Gastroesophageal sphincter (tissue), 4 donors: Measurements from ENCODE around the gene PRXL2A. TPM values are rescaled to one million over a fixed set of nuclear protein-coding genes. Genes with fewer than 3 reads are reported as not detected.

ENCODE experiments used
- ATAC-seq: fragments of 150-250 bp; one replicate; pipeline ENCODE4 v1.9.1; 2016; ENCODE audit warnings: mild to moderate bottlenecking, moderate library complexity
- H3K27ac ChIP-seq, 4 donors: fragments of 200-600 bp; sonication (generic) in 3 of 4; 1 replicate in 3 of 4; 2 replicates in 1 of 4; pipeline ENCODE4 v1.5.1; 2016 to 2019
- H3K27me3 ChIP-seq: fragments of 200-600 bp; sonication (generic); one replicate; pipeline ENCODE4 v1.5.1; 2019
- H3K36me3 ChIP-seq, 2 donors: fragments of 200-600 bp; sonication (generic); one replicate each; pipeline ENCODE4 v1.5.1; 2019; ENCODE audit warnings: control low read depth in 1 of 2
- H3K4me1 ChIP-seq, 3 donors: fragments of 200-600 bp; sonication (generic); 1 replicate in 2 of 3; 2 replicates in 1 of 3; pipeline ENCODE4 v1.5.1; 2016 to 2019; ENCODE audit warnings: control low read depth in 2 of 3
- H3K4me3 ChIP-seq, 2 donors: fragments of 200-600 bp; sonication (generic); one replicate each; pipeline ENCODE4 v1.5.1; 2019; ENCODE audit warnings: mild to moderate bottlenecking in 1 of 2, moderate library complexity in 1 of 2
- H3K9me3 ChIP-seq, 3 donors: fragments of 200-600 bp; sonication (generic); one replicate each; pipeline ENCODE4 v1.5.1; 2017 to 2019; ENCODE audit warnings: control low read depth in 2 of 3
- EP300 ChIP-seq: sonication (generic); formaldehyde crosslinking; IDR thresholded peaks from one replicate; pipeline ENCODE4 v1.6.1; 2017; ENCODE audit warnings: antibody characterized with exemption, mild to moderate bottlenecking
- POLR2A ChIP-seq, 2 donors: fragments of 450-650 bp; IDR thresholded peaks; one replicate each; pipeline ENCODE4 v1.6.1; 2017; ENCODE audit warnings: antibody characterized with exemption in 2 of 2, mild to moderate bottlenecking in 2 of 2, moderate library complexity in 1 of 2
- POLR2AphosphoS5 ChIP-seq: sonication (generic); formaldehyde crosslinking; IDR thresholded peaks from one replicate; pipeline ENCODE4 v1.6.1; 2017; ENCODE audit warnings: antibody characterized with exemption
- WGBS, 2 donors: methylation state at CpG; one replicate each; pipeline ENCODE4 v1.1.5; 2018; ENCODE audit warnings: low coverage in 1 of 2; 5-methylcytosine and 5-hydroxymethylcytosine counted together
- total RNA-seq, 4 donors: library from RNA; depleted of rRNA; stranded (reverse); fragments of >200 nt; gene quantifications; one replicate each; pipeline ENCODE4 v1.1.0, GENCODE V29; 2016
- TF ChIP-seq, protein P1 (sequence below), 4 experiments: fragments of 200-600 bp in 2 of 4; fragments of 450-650 bp in 2 of 4; sonication (generic) in 1 of 4; IDR thresholded peaks; one replicate each; pipeline ENCODE4 v1.5.1; 2017 to 2019; ENCODE audit warnings: antibody characterized with exemption in 4 of 4, mild to moderate bottlenecking in 2 of 4, moderate library complexity in 2 of 4

PRXL2A gene
- total RNA-seq, 4 donors from 2014 or later, result 26.4 to 29.4 (median 26.6) TPM

DNA sequence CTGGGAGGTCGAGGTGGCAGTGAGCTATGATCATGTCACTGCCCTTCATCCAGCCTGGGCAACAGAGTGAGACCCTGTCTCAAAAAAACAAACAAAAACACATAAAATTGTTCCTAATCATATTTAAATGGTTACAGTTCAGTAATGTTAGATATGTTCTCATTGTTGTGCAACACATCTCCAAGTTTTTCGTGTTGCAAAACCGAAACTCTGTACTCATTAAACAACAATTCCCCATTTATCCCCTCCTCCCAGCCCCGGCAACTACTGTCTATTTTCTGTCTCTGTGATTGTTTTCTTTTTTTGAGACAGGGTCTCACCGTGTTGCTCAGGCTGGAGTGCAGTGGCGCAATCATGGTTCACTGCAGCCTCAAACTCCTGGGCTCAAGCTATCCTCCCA lies 16.1 kb upstream of the PRXL2A start:
- Histone ChIP-seq H3K4me3 (no peak overlapping the region), H3K36me3 (no peaks in the 10 kb centered on the region), H3K9me3 (no peaks in the 10 kb centered on the region), H3K4me1 (peaks cover 0 to 4% (median 0%) of the 10 kb centered on the region in 3 donors), H3K27me3 (peaks cover 19% of the 10 kb centered on the region), H3K27ac (no peak overlapping the region)
- no peak for TF ChIP-seq POLR2AphosphoS5
- no peak for TF ChIP-seq POLR2A (IDR thresholded peaks at IDR 0.05)
- no peak for TF ChIP-seq EP300
- TF ChIP-seq, protein P1, sequence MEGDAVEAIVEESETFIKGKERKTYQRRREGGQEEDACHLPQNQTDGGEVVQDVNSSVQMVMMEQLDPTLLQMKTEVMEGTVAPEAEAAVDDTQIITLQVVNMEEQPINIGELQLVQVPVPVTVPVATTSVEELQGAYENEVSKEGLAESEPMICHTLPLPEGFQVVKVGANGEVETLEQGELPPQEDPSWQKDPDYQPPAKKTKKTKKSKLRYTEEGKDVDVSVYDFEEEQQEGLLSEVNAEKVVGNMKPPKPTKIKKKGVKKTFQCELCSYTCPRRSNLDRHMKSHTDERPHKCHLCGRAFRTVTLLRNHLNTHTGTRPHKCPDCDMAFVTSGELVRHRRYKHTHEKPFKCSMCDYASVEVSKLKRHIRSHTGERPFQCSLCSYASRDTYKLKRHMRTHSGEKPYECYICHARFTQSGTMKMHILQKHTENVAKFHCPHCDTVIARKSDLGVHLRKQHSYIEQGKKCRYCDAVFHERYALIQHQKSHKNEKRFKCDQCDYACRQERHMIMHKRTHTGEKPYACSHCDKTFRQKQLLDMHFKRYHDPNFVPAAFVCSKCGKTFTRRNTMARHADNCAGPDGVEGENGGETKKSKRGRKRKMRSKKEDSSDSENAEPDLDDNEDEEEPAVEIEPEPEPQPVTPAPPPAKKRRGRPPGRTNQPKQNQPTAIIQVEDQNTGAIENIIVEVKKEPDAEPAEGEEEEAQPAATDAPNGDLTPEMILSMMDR (IDR thresholded peaks at IDR 0.05), result no peak
- WGBS, 2 donors, result 79 to 82% methylated on average over 5 to 6 of the region's 6 CpGs
- no peak for ATAC-seq

DNA sequence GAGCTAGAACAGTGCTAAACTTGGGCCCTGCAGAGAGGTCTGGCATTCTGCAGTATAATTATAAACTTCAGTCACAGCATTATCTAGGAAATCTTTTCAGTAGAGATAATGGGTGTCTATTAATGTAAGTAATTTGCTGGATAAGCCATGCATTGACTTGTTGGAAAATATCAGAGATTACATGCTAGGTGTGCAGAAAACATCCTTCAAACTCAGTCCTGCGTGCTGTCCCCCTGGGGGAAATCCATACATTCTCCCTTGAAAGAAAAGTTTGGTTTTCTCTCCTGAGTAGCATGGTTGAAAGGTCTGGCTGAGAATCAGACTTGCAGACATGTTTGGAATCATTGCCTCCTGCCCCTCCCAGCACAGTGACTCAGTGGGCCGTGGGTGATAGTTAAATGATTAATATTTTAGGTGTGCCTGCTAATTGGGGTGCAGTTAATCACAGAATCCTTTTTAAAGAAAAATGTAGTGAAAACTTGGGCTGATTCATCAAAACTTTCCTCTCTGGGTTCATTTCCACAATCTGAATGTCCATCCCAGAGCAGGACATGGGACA lies 13.9 kb upstream of the PRXL2A start:
- Histone ChIP-seq H3K4me3 (no peak overlapping the region), H3K27me3 (peaks cover 19% of the 10 kb centered on the region), H3K4me1 (no peaks in the 10 kb centered on the region), H3K27ac (no peak overlapping the region), H3K9me3 (no peaks in the 10 kb centered on the region), H3K36me3 (no peaks in the 10 kb centered on the region)
- no peak for ATAC-seq
- TF ChIP-seq POLR2A (IDR thresholded peaks at IDR 0.05) (no peak), EP300 (no peak), POLR2AphosphoS5 (no peak)
- TF ChIP-seq, protein P1 (IDR thresholded peaks at IDR 0.05), result no peak
- 60 to 100% methylated on average over 1 to 2 of the region's 2 CpGs for WGBS, 2 donors

DNA sequence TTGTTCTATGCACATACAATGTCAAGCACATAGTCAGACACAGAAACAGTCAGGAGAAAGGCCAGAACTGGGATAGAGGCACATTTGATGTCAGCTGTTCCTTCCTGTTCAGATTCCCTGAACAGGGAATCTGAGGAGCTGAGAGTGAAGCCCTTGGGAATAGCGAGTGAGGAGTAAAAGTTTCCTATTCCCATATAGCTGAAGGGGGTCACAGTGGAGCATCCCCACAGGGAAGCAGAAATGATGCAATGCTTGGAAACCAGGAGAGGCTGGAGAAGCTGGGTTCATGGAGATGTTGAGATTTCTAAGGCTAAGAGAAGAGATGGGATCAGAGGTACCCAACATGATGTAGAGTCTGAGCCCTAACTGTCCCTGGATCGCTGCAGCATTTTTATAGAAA lies 11.3 kb upstream of the PRXL2A start:
- Histone ChIP-seq H3K4me3 (no peak overlapping the region), H3K27me3 (peaks cover 19% of the 10 kb centered on the region), H3K9me3 (no peaks in the 10 kb centered on the region), H3K27ac (no peak overlapping the region), H3K4me1 (no peaks in the 10 kb centered on the region), H3K36me3 (no peaks in the 10 kb centered on the region)
- 79 to 93% methylated on average over 2 of the region's 2 CpGs for WGBS, 2 donors
- TF ChIP-seq EP300 (no peak), POLR2AphosphoS5 (no peak), POLR2A (IDR thresholded peaks at IDR 0.05) (no peak)
- TF ChIP-seq, protein P1 (IDR thresholded peaks at IDR 0.05), result no peak
- no peak for ATAC-seq

DNA sequence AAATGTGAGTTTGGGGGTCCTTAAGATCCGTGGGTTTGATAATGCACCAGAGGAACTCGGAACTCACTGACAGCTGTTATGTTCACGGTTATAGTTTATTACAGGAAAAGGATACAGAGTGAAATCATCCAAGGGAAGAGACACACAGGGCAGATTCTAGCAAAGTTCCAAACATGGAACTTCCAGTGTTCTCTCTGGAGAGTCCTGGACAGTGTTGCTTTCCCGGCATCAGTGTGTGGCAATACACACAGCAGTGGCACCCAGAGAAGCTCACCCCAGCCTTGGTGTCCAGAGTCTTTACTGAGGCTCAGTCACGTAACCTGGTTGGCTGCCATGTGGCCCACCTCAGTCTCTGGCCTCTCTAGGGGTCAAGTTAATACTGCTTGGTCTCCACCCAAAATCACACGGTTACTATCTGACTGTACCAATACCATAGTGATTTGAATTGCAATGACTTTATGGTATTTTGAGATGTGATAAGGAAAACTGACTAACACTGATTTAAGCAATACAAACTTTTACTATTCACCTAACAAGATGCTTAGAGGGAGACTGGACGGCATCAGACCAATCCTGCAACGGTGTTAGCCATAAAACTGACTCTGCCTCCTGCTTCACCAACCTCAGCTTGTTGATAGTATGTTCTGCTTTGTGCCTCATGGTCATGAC lies 8.1 kb upstream of the PRXL2A start:
- no peaks in the 10 kb centered on the region for H3K9me3 ChIP-seq
- WGBS, 2 donors, result 56 to 72% methylated on average over 7 to 8 of the region's 8 CpGs
- no peaks in the 10 kb centered on the region for H3K36me3 ChIP-seq
- no peak for ATAC-seq
- no peaks in the 10 kb centered on the region for H3K4me1 ChIP-seq
- no peak overlapping the region for H3K4me3 ChIP-seq
- H3K27me3 ChIP-seq, result peaks cover 13% of the 10 kb centered on the region
- TF ChIP-seq EP300, result no peak
- no peak for TF ChIP-seq POLR2AphosphoS5
- TF ChIP-seq, protein P1 (IDR thresholded peaks at IDR 0.05), result no peak
- no peak for TF ChIP-seq POLR2A (IDR thresholded peaks at IDR 0.05)
- no peak overlapping the region for H3K27ac ChIP-seq

DNA sequence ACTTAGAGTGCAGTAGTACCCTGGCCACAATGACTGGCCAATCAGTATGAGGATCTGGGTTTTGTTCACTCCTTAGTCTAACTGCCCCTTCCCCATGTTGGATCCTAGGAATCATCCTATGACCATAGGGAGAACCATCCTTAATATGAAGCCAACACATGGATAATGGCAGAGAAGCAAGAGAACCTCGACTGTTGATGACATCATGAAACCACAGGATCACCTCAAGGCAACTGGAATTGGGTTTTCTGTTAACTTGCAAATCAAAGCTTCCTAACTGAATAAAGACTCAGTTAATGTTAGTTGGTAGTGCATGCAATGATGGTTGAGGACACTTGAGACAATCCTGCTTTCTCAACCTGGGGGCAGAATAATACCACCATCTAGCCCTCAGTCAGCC lies 3.3 kb upstream of the PRXL2A start:
- Histone ChIP-seq H3K4me3 (no peak overlapping the region), H3K27ac (no peak overlapping the region), H3K27me3 (peaks cover 14% of the 10 kb centered on the region), H3K4me1 (peaks cover 0 to 26% (median under 1%) of the 10 kb centered on the region in 3 donors), H3K36me3 (no peaks in the 10 kb centered on the region), H3K9me3 (no peaks in the 10 kb centered on the region)
- ATAC-seq, result no peak
- TF ChIP-seq POLR2AphosphoS5, result no peak
- TF ChIP-seq POLR2A (IDR thresholded peaks at IDR 0.05), result no peak
- TF ChIP-seq EP300, result no peak
- 86 to 100% methylated on average over 1 of the region's 1 CpG for WGBS, 2 donors
